Coronary artery (tissue), 2 donors: Measurements from ENCODE around the gene PCAT6.

Experiments
- DNase-seq: peaks from one replicate; pipeline ENCODE4 v3.0.0-alpha.2; 2017; ENCODE audit warnings: low spot score
- H3K27ac ChIP-seq, 2 donors: fragments of 200-600 bp; sonication (generic); one replicate each; pipeline ENCODE4 v1.5.1; 2016 to 2019
- H3K4me3 ChIP-seq: fragments of 200-600 bp; sonication (generic); 2 replicates; pipeline ENCODE4 v1.5.1; 2016; ENCODE audit warnings: mild to moderate bottlenecking, moderate library complexity
- TF ChIP-seq, protein P1 (sequence below): fragments of 200-600 bp; sonication (generic); IDR thresholded peaks from one replicate; pipeline ENCODE4 v1.5.1; 2019; ENCODE audit warnings: antibody characterized with exemption

Gene PCAT6

DNA sequence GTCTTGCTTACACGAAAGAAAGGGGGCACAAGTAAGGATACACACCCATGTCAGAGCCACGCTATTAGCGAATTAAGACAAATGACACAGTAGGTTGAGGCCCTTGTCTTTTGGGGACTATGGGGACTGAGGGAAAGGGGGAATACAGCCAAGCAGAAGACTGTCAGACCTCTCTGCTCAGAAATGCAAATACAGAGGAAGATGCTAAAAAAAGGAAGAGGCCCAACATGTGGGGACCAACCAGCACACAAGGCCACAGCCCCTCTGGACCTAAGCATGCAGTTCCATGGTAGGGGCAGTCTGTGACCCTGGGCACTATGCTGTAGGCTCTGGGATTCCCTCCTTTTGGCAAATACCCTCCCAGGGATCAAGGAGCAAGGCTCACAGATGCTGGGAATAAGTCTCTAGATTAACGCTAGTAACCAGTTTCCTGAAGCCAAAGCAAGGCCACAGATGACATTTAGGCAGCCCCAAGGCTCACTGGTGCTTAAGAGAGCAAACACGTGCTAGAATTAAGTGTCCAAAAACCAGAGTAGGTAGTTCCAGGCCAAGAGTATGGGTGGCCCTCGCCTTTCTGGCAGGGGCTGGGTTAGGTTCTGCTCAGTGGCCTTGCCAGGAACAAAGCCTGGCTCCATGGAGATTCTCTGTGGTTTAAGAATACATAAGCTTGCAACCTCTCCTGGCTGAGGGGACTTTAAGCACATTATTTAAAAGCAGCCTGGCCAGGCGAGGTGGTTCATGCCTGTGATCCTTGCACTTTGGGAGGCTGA lies 40.0 kb downstream of the PCAT6 start:
- Histone ChIP-seq H3K4me3 (no peak overlapping the region), H3K27ac (no peak overlapping the region)
- TF ChIP-seq, protein P1, sequence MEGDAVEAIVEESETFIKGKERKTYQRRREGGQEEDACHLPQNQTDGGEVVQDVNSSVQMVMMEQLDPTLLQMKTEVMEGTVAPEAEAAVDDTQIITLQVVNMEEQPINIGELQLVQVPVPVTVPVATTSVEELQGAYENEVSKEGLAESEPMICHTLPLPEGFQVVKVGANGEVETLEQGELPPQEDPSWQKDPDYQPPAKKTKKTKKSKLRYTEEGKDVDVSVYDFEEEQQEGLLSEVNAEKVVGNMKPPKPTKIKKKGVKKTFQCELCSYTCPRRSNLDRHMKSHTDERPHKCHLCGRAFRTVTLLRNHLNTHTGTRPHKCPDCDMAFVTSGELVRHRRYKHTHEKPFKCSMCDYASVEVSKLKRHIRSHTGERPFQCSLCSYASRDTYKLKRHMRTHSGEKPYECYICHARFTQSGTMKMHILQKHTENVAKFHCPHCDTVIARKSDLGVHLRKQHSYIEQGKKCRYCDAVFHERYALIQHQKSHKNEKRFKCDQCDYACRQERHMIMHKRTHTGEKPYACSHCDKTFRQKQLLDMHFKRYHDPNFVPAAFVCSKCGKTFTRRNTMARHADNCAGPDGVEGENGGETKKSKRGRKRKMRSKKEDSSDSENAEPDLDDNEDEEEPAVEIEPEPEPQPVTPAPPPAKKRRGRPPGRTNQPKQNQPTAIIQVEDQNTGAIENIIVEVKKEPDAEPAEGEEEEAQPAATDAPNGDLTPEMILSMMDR: no peak
- no peak for DNase-seq

DNA sequence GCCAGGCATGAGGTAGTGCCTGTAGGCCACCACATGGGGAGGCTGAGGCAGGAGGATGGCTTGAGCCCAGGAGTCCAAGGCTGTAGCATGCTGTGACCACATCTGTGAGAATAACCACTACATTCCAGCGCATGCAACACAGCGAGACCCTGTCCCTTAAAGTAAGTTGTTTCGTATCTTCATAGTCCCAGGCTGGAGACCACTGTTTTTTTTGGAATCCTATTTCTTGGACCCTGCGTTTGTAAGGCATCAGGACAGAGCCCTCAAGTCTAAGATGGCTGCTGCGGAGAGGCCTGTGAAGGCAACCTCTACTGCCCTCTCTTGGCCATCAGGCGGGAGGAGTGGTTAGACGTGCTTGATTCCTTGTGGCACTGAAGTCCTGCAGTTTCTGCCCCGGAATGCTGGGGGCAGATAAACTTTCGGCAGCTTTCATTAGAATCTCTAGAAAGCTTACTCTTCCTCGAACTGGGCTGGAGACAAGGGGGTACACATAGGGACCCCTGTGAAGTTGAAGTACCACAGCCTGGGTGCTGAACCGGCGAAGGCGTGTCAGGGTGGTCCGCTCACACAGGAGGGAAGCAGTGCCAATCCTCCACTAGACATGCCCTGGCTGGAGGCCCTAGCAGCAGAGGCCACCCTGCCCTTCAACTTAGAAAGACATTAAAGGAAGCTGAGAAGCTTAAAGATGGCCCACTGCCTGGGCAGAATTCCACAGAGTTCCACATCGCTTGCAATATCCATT lies 41.6 kb downstream of the PCAT6 start:
- Histone ChIP-seq H3K27ac (no peak overlapping the region), H3K4me3 (no peak overlapping the region)
- DNase-seq: no peak
- TF ChIP-seq, protein P1: no peak

DNA sequence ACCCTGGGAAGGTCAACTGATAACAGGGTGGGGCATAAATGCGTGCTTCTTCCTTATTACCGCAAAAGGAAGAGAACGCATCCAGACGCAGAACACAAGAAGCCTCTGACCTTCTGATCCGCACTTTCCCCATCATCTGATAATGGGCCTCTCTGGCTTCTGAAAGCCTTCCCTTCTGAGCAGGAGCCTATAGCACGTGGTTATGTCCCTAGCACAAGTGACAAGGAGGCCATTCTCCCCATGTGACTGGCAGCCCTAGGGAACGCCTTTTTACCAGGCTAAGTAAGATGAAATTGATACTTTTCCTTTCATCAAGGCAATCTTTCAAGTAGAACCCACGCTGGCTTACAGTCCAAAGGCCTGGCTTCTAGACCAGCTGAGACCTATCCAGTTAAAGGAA lies 44.0 kb downstream of the PCAT6 start:
- Histone ChIP-seq H3K4me3 (no peak overlapping the region), H3K27ac (no peak overlapping the region)
- TF ChIP-seq, protein P1: no peak
- DNase-seq: no peak

DNA sequence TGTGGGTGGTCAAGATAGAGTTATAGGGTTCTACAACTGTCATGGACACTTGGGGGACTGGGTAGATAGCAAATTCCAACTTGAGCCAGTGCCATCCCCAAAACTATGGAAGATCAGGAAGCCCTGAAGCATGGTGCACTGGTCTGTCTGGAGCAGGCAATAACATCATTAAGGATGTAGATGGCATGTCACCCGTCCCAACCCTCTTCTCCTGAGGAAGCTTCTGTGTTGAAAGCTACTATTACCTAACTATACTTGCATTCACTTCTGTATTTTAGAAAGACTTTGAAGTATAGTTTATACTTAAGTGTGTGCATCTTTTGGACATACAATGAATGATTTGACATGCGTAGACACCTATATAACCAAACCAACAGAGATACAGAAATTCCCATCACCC lies 45.3 kb downstream of the PCAT6 start:
- TF ChIP-seq, protein P1: no peak
- H3K4me3 ChIP-seq: no peak overlapping the region
- H3K27ac ChIP-seq: no peak overlapping the region
- no peak for DNase-seq

DNA sequence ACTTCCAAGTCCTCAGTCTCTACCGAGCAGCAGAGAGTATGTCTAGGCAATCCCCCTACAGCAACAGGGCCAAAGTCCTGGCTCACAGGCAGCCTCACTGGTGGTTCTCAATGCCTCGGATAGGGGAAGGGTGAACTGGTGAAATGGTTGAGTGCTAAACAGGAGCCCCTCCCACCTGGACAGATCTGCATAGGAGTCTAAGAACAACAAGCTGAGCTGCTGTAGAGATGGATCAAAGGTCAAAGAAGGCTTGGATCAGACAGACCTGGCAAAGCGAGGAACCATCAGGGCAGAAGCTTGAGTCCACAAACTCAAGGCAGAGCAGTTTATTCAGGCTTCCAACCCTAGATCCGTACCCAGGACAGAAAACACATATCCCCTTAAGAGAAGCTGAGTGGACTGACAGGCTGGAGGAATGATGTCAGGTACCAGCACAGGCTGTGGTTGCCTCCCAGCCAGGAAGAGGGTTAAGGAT lies 46.4 kb downstream of the PCAT6 start:
- Histone ChIP-seq H3K4me3 (no peak overlapping the region), H3K27ac (no peak overlapping the region)
- TF ChIP-seq, protein P1: no peak
- DNase-seq: no peak

DNA sequence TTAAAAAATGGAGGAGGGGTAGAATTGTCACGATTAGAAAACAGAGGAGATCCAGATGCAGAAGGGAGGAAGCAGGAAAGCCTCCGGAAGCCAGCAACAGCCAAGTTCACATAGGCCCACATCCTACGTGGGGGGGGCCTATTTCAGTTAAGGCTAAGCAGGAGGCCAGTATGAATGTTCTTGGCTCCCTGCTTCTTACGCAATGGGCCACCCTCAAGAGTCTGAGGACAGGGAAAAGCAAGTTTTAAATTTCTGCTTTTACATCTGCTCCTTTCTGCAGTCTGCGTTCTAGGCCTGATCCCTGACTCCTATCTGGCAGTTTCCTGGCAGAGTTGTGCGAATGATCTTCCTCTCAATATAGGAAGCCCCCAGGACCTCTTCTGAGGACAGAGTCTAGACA lies 47.6 kb downstream of the PCAT6 start:
- DNase-seq: no peak
- Histone ChIP-seq H3K4me3 (no peak overlapping the region), H3K27ac (peak overlapping the region in 1 of 2 donors; percentile 70)
- TF ChIP-seq, protein P1: no peak
